Naive thymus-derived CD8-positive, alpha-beta T cell (primary cell): Measurements from ENCODE around the gene EPN2. TPM values are rescaled to one million over a fixed set of nuclear protein-coding genes. Genes with fewer than 3 reads are reported as not detected.

ENCODE experiments used
- ATAC-seq, 2 donors: fragments of 150-1000 bp; cut with Tn5 transposase in 1 of 2; sonication (Bioruptor Pico), chemical (Tn5 transposase) in 1 of 2; 1 replicate in 1 of 2; 2 replicates in 1 of 2; pipeline ENCODE4 v1.10.0; 2021; ENCODE audit warnings: mild to moderate bottlenecking in 2 of 2, moderate library complexity in 2 of 2
- POLR2A ChIA-PET: fragments of 350-600 bp; sonication (Branson Sonifier 250); formaldehyde crosslinking; loops from one replicate; lab custom pipeline; 2021; ENCODE audit warnings: antibody characterized with exemption; lab: Charles Lee
- DNase-seq, 10 donors: peaks; one replicate each; pipeline versions ENCODE4 v3.0.0 to v3.0.0-alpha.2; 2020 to 2022
- H3K27ac Mint-ChIP-seq, 10 donors: one replicate each; pipeline ENCODE4 v1.8.0; 2020 to 2022; ENCODE audit warnings: mild to moderate bottlenecking in 10 of 10, mixed read lengths in 10 of 10, moderate library complexity in 4 of 10, inconsistent platforms in 1 of 10
- H3K27me3 Mint-ChIP-seq, 5 donors: one replicate each; pipeline ENCODE4 v1.8.0; 2021 to 2022; ENCODE audit warnings: mixed read lengths in 5 of 5
- H3K36me3 Mint-ChIP-seq, 3 donors: one replicate each; pipeline ENCODE4 v1.8.0; 2020 to 2022; ENCODE audit warnings: mixed read lengths in 3 of 3, mild to moderate bottlenecking in 2 of 3, inconsistent platforms in 1 of 3
- H3K4me1 Mint-ChIP-seq, 4 donors: one replicate each; pipeline ENCODE4 v1.8.0; 2021 to 2022; ENCODE audit warnings: mixed read lengths in 4 of 4
- H3K4me3 Mint-ChIP-seq, 10 donors: one replicate each; pipeline ENCODE4 v1.8.0; 2020 to 2022; ENCODE audit warnings: mild to moderate bottlenecking in 10 of 10, mixed read lengths in 10 of 10, moderate library complexity in 6 of 10, inconsistent platforms in 1 of 10
- H3K9me3 Mint-ChIP-seq, 9 donors: one replicate each; pipeline ENCODE4 v1.8.0; 2020 to 2022; ENCODE audit warnings: mixed read lengths in 9 of 9, mild to moderate bottlenecking in 3 of 9, inconsistent platforms in 1 of 9, moderate library complexity in 1 of 9
- polyA plus RNA-seq, 3 donors: library from polyadenylated mRNA; unstranded; fragments of 300-500 nt; fragmentation: Illumina TruSeq; gene quantifications; one replicate each; pipeline ENCODE4 v1.2.3, GENCODE V29; 2021
- total RNA-seq, 8 experiments: library from RNA in 2 of 8; stranded (reverse) in 2 of 8; gene quantifications; one replicate each; pipeline ENCODE4 v1.2.3 and lab custom pipeline; 2021 to 2026

The EPN2 gene
- total and polyA plus RNA-seq, 5 experiments from 2014 or later, result 1.3 to 6.5 (median 3.7) TPM

- Mint-ChIP-seq H3K9me3 (peaks cover 0 to 2% (median 0%) of the 10 kb centered on the region in 9 donors), H3K36me3 (peaks cover 0 to 2% (median 0%) of the 10 kb centered on the region in 3 donors), H3K27ac (no peak overlapping the region), H3K4me1 (peaks cover 2 to 8% (median 5%) of the 10 kb centered on the region in 4 donors), H3K4me3 (no peak overlapping the region), H3K27me3 (peaks cover 15 to 62% (median 34%) of the 10 kb centered on the region in 5 donors)
- ATAC-seq (no peak), DNase-seq (peak in 1 of 10 donors; percentile 14)
- POLR2A ChIA-PET, result interaction anchor here (1.0 kb wide), 1 partner anchor 17 kb away, joined by 3 read pairs; no protein-coding TSS in a partner anchor
Measured at GRCh38 chr17:19357761-19358160, 120.6 kb downstream of the EPN2 start.

- Mint-ChIP-seq H3K36me3 (peaks cover 0 to 2% (median 0%) of the 10 kb centered on the region in 3 donors), H3K9me3 (peaks cover 0 to 2% (median 0%) of the 10 kb centered on the region in 9 donors), H3K4me3 (no peak overlapping the region), H3K27ac (peak overlapping the region in 1 of 10 donors; percentile 23), H3K27me3 (peaks cover 13 to 58% (median 30%) of the 10 kb centered on the region in 5 donors), H3K4me1 (peaks cover 3 to 15% (median 7%) of the 10 kb centered on the region in 4 donors)
- POLR2A ChIA-PET, result no interaction called here
- peak in 1 of 10 donors; percentile 11 for DNase-seq
- no peak for ATAC-seq
Measured at GRCh38 chr17:19359151-19359550, 122.0 kb downstream of the EPN2 start.

GRCh38 chr17:19359856-19360255 lies 122.7 kb downstream of the EPN2 start:
- Mint-ChIP-seq H3K4me1 (peaks cover 3 to 15% (median 7%) of the 10 kb centered on the region in 4 donors), H3K9me3 (peaks cover 0 to 2% (median 0%) of the 10 kb centered on the region in 9 donors), H3K27me3 (peaks cover 13 to 51% (median 27%) of the 10 kb centered on the region in 5 donors), H3K36me3 (peaks cover 0 to 2% (median 0%) of the 10 kb centered on the region in 3 donors), H3K27ac (no peak overlapping the region), H3K4me3 (no peak overlapping the region)
- no peak for ATAC-seq
- POLR2A ChIA-PET, result no interaction called here
- peak in 1 of 10 donors; percentile 60 for DNase-seq

- H3K4me1 Mint-ChIP-seq, result peaks cover 3 to 15% (median 7%) of the 10 kb centered on the region in 4 donors
- peak overlapping the region in 2 of 10 donors; percentile 59 to 79 for H3K27ac Mint-ChIP-seq
- peaks cover 13 to 51% (median 27%) of the 10 kb centered on the region in 5 donors for H3K27me3 Mint-ChIP-seq
- POLR2A ChIA-PET, result no interaction called here
- peaks cover 0 to 2% (median 0%) of the 10 kb centered on the region in 3 donors for H3K36me3 Mint-ChIP-seq
- DNase-seq, result peak in 1 of 10 donors; percentile 15
- H3K9me3 Mint-ChIP-seq, result peaks cover 0 to 2% (median 0%) of the 10 kb centered on the region in 9 donors
- H3K4me3 Mint-ChIP-seq, result peak overlapping the region in 4 of 10 donors; percentile 4 to 81 (median 45)
- ATAC-seq, result no peak
Measured at GRCh38 chr17:19360772-19361171, 123.6 kb downstream of the EPN2 start.

GRCh38 chr17:19361326-19361725 lies 124.2 kb downstream of the EPN2 start:
- Mint-ChIP-seq H3K4me3 (peak overlapping the region in 9 of 10 donors; percentile 23 to 82 (median 71)), H3K36me3 (peaks cover 0 to 2% (median 0%) of the 10 kb centered on the region in 3 donors), H3K4me1 (peaks cover 3 to 15% (median 7%) of the 10 kb centered on the region in 4 donors), H3K27me3 (peaks cover 15 to 55% (median 27%) of the 10 kb centered on the region in 5 donors), H3K9me3 (peaks cover 0 to 2% (median 0%) of the 10 kb centered on the region in 9 donors), H3K27ac (peak overlapping the region in 6 of 10 donors; percentile 31 to 84 (median 77))
- DNase-seq, result peak in 1 of 10 donors; percentile 45
- ATAC-seq, result no peak
- POLR2A ChIA-PET, result interaction anchor here (2.7 kb wide), 1 partner anchor 16 kb away, joined by 42 read pairs; the partner anchor contains the start of gene MAPK7

GRCh38 chr17:19361944-19362276 lies 124.7 kb downstream of the EPN2 start:
- H3K27me3 Mint-ChIP-seq, result peaks cover 12 to 49% (median 23%) of the 10 kb centered on the region in 5 donors
- peak overlapping the region; percentile 72 to 97 (median 84) for H3K4me3 Mint-ChIP-seq
- POLR2A ChIA-PET, result interaction anchor here (2.7 kb wide), 1 partner anchor 16 kb away, joined by 42 read pairs; the partner anchor contains the start of gene MAPK7
- no peak for DNase-seq
- H3K4me1 Mint-ChIP-seq, result peaks cover 3 to 15% (median 7%) of the 10 kb centered on the region in 4 donors
- peaks cover 0 to 2% (median 0%) of the 10 kb centered on the region in 9 donors for H3K9me3 Mint-ChIP-seq
- peak overlapping the region in 7 of 10 donors; percentile 50 to 91 (median 82) for H3K27ac Mint-ChIP-seq
- no peak for ATAC-seq
- H3K36me3 Mint-ChIP-seq, result peaks cover 0 to 2% (median 0%) of the 10 kb centered on the region in 3 donors

- POLR2A ChIA-PET, result interaction anchor here (0.6 to 2.7 kb wide), 8 partner anchors 8 to 437 kb away, joined by 3 to 42 read pairs (median 6); partner anchors contain the start of genes ALDH3A2 and MAPK7
- peak; percentile 85 to 88 for ATAC-seq
- peak within 1 kb of the TSS; percentile 25 to 94 (median 88) for H3K27ac Mint-ChIP-seq
- H3K4me3 Mint-ChIP-seq, result peak within 1 kb of the TSS; percentile 81 to 97 (median 92)
- H3K4me1 Mint-ChIP-seq, result peaks cover 3 to 17% (median 7%) of the 10 kb centered on the region in 4 donors
- peaks cover 10 to 46% (median 18%) of the 10 kb centered on the region in 5 donors for H3K27me3 Mint-ChIP-seq
- H3K36me3 Mint-ChIP-seq, result no peaks in the 10 kb centered on the region
- peak; percentile 89 to 99 (median 93) for DNase-seq
- H3K9me3 Mint-ChIP-seq, result peaks cover 0 to 2% (median 0%) of the 10 kb centered on the region in 9 donors
Measured at GRCh38 chr17:19362277-19363113, 125.3 kb downstream of the EPN2 start, which contains the start of gene B9D1. Gene B9D1, minus strand, starts transcription at chr17:19362723. Its CDS starts 154 bp downstream, at chr17:19362569.

- POLR2A ChIA-PET, result interaction anchor here (0.6 to 2.7 kb wide), 8 partner anchors 8 to 438 kb away, joined by 3 to 42 read pairs (median 6); partner anchors contain the start of genes ALDH3A2 and MAPK7
- Mint-ChIP-seq H3K27me3 (peaks cover 10 to 45% (median 16%) of the 10 kb centered on the region in 5 donors), H3K9me3 (peaks cover 0 to 2% (median 0%) of the 10 kb centered on the region in 9 donors), H3K36me3 (no peaks in the 10 kb centered on the region), H3K4me1 (peaks cover 3 to 17% (median 7%) of the 10 kb centered on the region in 4 donors), H3K4me3 (peak overlapping the region; percentile 81 to 97 (median 92)), H3K27ac (peak overlapping the region in 6 of 10 donors; percentile 15 to 92 (median 82))
- no peak for ATAC-seq
- DNase-seq, result no peak
Measured at GRCh38 chr17:19363114-19363438, 125.9 kb downstream of the EPN2 start.

- Mint-ChIP-seq H3K4me1 (peaks cover 3 to 17% (median 7%) of the 10 kb centered on the region in 4 donors), H3K27me3 (peaks cover 10 to 40% (median 14%) of the 10 kb centered on the region in 5 donors), H3K4me3 (peak overlapping the region in 4 of 10 donors; percentile 22 to 93 (median 46)), H3K27ac (peak overlapping the region in 2 of 10 donors; percentile 37 to 92), H3K9me3 (peaks cover 0 to 2% (median 0%) of the 10 kb centered on the region in 9 donors), H3K36me3 (no peaks in the 10 kb centered on the region)
- POLR2A ChIA-PET, result interaction anchor here (0.6 to 2.7 kb wide), 5 partner anchors 14 to 401 kb away, joined by 3 to 42 read pairs (median 8); partner anchors contain the start of genes ALDH3A2 and MAPK7
- DNase-seq, result no peak
- no peak for ATAC-seq
Measured at GRCh38 chr17:19363460-19364035, 126.4 kb downstream of the EPN2 start.

- POLR2A ChIA-PET, result interaction anchor here (0.7 to 2.2 kb wide), 4 partner anchors 10 to 82 kb away, joined by 3 to 14 read pairs (median 4); partner anchors contain the start of gene MAPK7
- DNase-seq (peak in 1 of 10 donors; percentile 45), ATAC-seq (no peak)
- Mint-ChIP-seq H3K36me3 (no peaks in the 10 kb centered on the region), H3K27ac (no peak overlapping the region), H3K4me1 (peaks cover 7 to 30% (median 18%) of the 10 kb centered on the region in 4 donors), H3K27me3 (peaks cover 6 to 27% (median 7%) of the 10 kb centered on the region in 5 donors), H3K4me3 (no peak overlapping the region), H3K9me3 (peaks cover 0 to 2% (median 0%) of the 10 kb centered on the region in 9 donors)
Measured at GRCh38 chr17:19364699-19365498, 127.7 kb downstream of the EPN2 start.

GRCh38 chr17:19365499-19365817 lies 128.3 kb downstream of the EPN2 start:
- Mint-ChIP-seq H3K9me3 (peaks cover 0 to 2% (median 0%) of the 10 kb centered on the region in 9 donors), H3K4me1 (peaks cover 11 to 36% (median 24%) of the 10 kb centered on the region in 4 donors), H3K27me3 (peaks cover 4 to 21% (median 6%) of the 10 kb centered on the region in 5 donors), H3K4me3 (no peak overlapping the region), H3K27ac (no peak overlapping the region), H3K36me3 (no peaks in the 10 kb centered on the region)
- POLR2A ChIA-PET, result interaction anchor here (0.7 to 2.2 kb wide), 4 partner anchors 10 to 82 kb away, joined by 3 to 14 read pairs (median 4); partner anchors contain the start of gene MAPK7
- ATAC-seq, result no peak
- DNase-seq, result no peak
